CD1c-positive myeloid dendritic cell (primary cell): ENCODE measurements around the gene HYAL2.
"Not testable (repeated sequence)": the region's sequence is repeated elsewhere in the genome, so short reads cannot be mapped to it uniquely, and the experiment has no call there.

Experiments used
- DNase-seq: peaks from one replicate; pipeline ENCODE4 v3.0.0-alpha.2; 2016; ENCODE audit errors: extremely low spot score

The HYAL2 gene

DNA sequence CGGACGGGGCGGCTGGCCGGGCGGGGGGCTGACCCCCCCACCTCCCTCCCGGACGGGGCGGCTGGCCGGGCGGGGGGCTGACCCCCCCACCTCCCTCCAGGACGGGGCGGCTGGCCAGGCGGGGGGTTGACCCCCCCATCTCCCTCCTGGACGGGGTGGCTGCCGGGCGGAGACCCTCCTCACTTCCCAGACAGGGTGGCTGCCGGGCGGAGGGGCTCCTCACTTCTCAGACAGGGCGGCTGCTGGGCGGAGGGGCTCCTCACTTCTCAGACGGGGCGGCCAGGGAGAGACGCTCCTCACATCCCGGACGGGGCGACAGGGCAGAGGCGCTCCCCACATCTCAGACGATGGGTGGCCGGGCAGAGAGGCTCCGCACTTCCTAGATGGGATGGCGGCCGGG, 10.5 kb downstream of the HYAL2 start:
- DNase-seq, result not testable (repeated sequence)

DNA sequence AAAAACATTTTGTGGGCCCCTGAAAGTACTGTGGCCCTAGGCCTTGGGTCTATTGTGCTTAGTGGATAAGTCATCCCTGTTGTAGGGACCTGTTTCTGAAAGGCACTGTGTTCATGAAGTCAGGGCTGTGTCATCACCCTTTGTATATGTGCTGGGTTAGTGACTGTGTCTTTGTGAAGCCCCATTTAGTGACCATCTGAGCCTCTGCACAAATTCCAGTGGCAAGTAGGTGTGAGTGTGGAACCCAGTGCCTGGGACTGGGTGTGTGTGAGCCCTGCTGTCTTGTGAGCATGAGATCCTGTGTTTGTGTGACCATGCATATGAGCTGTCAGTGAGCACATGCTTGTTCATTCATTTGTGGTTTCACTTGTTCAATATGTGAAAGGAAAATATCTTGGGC, 17.9 kb downstream of the HYAL2 start:
- no peak for DNase-seq

DNA sequence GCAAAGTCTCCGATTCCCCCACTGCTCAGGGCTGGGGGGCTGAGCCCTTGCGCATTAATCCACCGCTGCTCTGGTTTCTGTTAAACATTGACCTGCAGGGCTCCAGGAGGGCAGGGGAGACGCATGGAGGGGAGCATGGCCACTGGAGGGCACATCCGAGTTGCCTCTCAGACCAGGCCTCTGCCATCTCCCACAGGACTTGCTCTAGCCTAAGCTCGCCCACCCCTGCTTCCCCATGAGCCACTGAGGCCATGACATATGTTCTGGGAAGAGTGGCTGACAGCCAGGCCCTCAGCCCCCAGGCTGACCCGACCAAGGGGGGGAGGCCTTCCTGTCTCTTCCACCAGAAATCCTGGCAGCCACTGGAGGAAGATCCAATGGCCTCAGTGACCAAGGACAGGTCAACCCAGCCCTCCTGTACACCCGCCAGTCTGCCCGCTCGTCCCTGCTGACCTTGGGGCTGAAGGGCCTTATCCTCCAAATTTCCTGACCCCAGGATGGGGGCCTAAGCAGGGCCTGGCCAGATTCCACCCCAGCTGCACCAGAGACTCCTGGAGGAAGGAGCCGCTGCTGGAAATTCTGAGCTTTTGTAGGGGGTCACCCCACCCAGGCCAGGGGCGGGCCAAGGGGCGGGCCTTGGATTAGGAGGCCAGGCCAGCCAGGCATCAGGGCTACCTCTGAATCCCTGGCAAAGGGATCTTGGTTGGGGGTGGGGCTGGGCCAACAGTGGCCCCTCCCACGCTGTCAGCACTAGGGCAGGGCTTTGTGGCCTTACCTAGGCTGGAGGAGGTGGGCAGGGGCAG, 19.3 kb downstream of the HYAL2 start, which contains the start of gene HYAL1:
Gene HYAL1 (minus strand): TSS at position 562 of the 803 bp plus-strand sequence. CDS start 618 bp downstream, outside the sequence.
- no peak for DNase-seq

DNA sequence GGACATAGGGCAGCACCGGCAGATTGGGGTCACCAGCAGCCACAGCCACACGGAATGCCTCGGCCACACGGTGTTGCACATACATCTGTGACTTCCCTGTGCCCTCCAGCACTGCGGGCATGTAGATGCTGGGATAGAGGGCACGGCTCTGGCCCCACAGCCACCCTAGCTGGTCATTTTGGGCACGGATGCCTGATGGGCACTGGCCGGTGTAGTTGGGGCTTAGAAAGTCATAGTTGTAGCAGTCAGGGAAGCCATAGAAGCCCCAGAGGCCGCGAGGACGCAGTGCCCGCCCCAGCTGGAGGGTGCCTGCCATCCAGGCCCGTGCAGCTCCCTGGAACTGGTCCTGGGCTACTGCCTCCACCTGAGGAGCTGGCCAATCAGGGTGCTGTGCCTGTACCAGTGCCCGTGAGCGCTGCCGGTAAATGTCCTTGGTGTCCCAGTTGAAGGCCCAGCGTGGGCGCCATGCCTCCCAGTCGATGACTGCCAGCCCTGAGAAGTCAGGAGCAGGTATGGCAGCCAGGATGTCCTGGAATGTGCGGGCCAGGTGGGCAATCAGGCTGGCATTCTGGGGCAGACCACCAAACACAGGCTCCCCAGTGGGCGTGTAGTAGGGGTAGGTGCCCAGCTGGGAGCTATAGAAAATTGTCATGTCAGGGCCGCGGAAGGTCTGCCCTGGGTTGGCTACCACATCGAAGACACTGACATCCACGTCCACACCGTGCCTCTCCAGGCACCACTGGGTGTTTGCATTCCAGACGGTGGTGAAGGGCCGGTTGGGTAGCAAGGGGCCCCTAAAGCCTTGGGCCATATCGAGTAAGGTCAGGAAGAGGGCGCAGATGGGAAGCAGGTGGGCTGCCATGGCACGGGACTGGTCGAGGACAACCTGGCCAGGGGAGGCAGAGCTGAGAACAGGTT, 20.2 kb downstream of the HYAL2 start:
- DNase-seq, result no peak

DNA sequence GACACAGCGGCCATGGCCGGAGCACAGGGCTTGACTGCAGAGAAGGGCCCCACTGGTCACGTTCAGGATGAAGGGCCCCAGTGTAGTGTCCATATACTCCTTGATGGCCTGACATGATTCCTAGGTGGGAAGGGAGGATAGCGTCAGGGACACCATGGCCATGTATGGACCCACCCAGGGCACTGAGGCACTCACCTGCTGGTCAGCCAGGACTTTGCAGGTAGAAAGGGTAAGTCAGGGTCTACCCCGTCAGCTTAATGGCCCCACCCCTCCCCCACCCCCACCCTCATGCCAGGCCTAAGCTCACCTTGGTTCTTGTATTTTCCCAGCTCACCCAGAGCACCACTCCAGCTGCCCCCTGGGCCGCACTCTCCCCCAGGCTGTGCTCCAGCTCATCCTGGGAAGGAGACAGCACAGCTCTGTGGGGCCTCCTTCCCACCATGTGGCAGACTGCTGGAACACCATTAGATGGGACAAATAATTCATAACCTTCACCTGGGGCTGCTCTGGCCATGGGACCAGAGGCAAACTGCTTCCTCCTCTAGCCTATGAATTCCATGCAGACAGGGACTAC, 21.8 kb downstream of the HYAL2 start:
- DNase-seq, result no peak

DNA sequence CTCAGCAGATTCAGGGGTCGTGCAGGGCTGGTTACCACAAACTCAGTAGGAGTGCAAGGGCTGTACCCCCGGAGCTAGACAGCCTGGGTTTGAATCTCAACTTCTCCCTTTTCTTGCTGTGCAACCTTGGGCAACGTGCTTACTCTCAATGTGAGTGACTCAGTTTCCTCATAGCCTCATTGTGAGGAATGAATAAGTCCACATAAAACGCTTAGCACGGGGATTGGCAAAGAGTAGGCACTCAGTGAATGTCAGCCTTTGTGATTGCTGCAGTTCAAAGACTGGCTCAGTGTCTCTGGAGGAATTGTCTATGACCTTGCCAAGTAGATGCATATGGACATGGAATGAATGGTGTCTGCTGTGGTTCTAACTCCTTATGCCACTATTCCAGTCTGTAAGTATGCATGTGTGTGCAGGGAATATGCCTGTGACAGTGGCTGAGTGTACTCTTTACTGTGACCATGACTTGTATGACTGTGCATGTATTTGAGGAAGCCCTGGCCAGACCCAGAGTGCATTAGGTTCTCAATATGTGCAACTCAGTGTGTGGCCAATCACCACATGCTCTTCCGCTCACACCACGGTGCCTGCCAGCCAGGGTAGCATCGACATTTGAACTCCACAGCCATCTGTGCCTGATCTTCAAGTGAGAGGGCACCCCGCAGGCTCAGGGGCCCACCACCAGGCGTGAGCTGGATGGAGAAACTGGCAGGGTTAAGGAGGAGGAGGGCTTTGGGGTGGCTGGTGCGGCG, 22.4 kb downstream of the HYAL2 start:
- DNase-seq, result peak; percentile 89

DNA sequence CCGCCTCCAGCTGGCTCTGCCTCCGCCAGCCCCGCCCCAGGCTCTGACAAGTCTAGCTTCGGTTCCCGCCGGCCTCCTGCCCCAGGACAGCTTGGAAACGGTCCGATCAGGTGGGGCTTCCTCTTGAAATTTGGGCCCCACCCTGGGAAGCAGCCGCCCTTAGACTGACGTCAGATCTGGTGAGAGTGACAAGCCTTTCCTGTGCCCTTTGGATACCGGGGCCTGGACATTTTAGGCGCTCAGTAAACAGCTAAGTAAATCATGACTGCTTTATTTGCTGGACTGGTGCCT, 23.0 kb downstream of the HYAL2 start:
- no peak for DNase-seq

DNA sequence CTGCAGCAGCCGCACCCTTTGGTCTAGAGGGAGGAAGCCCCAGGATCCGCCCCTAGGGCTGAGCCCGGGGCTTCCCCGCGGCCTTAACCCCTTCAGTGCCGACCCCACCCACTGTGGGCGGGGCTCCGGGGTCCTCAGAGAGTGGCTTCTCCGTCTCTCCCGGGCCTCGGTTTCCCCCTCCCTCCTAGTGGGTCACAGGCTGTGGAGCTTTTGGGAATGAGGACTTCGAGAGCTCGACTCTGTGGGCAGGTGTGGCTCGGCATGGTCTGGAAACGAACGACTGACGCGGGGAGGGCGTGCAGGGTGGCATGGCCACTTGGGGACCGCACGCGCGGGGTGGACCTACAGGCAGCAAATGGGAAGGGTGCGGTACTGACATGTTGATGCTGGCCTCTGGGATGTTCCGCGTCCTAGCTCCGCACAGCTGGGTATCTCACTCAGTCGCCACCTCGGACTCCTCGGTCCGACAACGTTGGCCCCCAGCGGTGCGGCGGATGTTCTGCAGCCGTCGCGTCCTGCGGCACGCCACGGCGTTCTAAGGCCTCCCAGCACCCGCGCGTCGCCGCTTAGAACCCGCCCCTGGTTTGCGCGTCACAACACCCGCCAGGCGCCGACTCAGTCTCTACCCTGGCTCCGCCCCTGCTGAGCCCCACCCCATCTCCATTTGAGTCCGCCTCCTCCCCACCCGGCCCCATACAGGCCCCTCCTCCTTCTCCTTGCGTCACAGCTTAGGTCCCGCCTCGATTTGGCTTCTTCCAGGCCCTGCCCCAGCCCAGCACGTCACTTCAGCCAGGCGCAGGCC, 23.5 kb downstream of the HYAL2 start, which contains the start of the genes HYAL3 and NAA80:
Gene HYAL3 (minus strand): TSS at position 570 of the 802 bp plus-strand sequence. CDS start 3,803 bp downstream, outside the sequence.
Gene NAA80 (minus strand): TSS at position 570 of the 802 bp plus-strand sequence. CDS start 1,942 bp downstream, outside the sequence.
- peak; percentile 99 for DNase-seq

DNA sequence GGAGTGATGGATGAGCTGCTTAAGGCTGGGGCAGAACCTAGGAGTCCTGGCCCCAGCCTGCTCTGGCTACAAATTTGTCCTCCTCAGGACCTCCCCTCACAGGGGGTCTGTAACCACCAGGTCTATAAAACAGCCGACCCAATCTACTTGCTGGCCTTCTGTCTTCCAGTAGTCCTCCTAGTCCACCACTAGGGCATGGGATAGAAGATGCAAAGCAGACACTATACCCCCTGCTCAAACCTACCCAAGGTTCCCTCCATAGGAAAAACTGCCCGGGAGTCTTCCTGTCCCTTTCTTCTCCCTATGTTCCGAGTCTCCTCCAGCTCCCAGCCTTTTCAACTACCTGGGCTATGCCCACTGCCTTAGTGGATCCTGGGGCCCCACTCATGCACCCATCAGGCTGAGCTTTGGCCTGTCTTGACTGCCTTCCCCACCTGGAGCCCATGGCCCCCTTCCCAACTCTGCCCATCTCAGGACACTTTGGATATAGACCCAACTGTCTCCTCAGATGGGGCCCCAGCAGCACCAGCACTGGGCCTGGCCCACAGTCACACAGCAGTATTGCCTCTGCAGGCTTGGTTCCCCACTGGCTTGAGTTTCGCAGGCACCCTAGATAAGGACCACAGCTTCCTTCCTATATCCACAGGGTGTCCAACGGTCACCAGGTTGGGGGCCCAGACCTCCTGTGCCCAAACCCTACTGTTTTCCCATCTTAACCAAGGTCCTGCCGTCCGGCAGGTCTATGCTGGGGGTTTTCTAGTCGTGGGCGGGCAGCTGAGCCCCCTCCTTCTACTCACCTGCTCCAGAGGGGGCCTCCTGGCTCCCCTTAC, 24.4 kb downstream of the HYAL2 start:
- DNase-seq, result no peak

DNA sequence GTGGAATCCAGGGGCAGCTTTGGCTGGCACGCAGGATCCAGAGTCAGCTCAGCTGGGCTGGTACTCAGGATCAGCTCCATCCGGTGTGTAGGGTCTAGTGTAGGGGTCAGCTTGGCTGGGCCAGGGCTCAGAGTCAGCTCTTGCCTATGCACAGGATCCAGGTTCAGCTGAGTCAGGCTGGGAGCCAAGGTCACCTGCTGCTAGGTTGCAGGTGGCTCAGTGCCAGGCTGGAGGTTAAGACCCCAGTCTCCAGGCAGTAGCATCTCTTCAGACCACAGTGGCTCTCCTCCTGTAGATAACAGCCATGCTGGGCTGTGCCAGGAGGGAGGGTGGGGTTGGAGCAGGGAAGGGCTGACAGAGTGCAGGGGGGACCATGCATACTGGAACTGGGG, 25.2 kb downstream of the HYAL2 start:
- no peak for DNase-seq

DNA sequence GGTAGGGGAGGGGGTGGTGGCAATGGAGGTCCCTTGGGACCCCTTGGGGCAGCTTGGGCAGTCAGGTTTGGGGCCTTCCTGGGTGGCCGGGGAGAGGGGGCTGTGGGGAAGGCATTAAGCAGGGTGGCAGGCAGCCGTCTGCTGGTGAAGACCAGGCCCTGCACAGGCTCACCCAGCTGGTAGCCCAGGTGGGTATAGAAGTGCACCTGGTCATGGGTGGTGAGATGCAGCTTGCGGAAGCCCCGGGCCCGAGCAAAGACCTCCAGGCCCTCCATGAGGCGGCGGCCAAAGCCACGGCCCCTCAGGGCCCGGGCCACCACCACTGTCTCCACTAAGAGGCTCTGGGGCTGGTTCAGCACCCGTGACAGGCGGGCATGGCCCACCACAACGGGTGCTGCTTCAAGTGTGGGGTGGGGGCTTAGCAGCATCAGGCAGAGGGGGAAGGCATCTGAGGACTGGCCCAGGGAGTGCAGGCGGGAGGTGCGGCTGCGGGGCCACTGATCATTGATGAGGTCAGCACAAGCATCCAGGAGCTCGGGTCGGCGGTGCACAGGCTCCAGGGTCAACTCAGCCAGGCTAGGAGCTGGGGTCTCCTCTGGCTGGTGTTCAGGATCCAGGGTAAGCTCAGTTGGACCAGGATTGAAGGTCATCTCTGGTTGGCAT, 25.7 kb downstream of the HYAL2 start:
- DNase-seq, result no peak

DNA sequence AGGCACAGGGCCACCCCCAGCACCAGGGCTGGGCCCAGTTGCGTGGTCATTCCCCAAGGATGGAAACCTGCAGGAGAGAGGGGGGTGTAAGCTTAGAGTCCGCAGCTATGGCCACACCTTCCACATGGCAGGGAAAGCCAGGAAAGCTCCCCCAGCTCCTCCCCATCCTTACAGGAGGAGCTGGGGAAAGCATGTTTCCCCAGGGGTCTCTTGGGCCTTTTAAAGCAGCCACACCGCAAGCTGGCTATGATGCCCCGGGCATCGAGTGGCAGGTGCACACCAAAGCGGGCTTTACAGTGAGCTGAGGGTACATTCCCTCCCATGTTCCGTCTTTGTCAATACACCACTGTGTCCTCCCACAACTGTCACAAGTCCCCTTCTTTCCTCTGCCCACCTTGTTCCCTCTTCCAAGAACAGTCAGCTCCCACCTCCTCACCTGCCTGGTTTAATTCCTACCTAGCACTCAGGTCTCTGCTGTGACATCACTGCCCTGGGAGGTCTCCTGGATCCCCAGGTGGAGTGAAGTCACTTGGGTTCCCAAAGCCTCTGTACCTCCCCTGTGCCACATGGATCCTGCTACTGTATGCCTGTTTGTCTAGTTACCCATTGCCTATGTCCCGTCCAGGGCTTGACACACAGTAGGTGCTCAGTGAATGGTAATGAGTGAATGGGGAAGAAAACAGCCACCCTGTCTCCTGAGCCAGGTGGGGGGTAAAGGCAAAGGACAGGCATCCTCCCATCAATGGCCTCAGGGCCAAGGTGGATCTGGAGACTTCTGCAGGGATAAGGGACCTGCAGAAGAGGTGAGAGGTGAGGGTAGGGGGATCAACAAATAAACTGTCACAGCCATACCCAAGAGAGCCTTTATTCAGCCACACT, 26.8 kb downstream of the HYAL2 start:
- no peak for DNase-seq

DNA sequence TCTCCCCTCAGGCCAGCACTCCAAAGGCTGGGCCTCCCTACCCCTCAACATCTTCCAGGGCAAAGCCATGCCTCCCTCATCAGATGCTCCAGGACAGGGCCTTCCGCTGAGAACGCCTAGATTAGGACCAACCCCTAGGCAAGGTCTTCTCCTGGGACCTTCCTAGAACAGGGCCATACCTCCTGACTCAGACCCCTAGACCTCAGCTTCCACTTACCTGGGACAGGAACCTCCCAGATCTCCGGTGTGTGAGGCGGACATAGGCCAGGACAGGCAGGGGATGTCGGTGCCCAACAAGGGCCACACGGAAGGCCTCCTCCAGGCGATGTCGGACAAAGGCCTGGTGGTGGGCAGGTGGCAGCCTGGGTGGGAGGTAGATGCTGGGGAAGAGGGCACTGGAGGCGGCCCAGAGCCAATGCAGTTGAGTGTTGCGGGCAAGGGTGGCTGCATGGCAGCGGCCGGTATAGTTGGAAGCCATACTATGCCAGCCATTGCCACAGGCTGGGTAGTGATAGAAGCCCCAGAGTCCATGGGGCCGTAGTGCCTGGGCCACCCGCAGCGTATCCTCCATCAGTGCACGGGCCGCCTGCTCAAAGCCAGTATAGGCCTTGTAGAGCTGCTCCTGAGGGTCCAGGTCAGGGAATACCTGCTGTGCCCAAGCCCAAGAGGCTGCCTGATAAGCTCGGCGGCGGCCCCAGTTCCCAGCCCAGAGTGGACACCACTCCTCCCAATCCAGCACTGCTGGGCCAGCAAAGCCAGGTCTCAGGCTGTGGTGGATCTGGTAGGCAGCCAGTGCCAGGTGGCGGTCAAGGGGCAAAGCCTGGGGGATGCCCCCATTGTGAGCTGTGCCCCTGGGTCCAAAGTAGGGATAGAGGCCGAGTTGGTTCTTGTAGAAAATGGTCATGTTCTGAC, 27.8 kb downstream of the HYAL2 start:
- DNase-seq, result no peak

DNA sequence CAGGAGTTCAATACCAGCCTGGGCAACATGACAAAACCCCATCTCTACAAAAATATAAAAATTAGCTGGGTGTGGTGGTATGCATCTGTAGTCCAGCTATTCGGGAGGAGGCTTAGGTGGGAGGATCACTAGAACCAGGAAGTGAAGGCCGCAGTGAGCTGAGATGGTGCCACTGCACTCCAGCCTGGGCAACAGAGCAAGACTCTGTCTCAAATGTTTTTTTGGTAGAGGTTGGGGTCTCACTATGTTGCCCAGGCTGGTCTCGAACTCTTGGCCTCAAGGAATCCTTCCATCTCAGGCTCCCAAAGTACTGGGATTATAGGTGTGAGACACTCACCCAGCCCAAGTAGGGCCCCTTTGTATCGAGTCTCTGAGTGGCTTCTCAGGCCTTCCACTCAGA, 28.5 kb downstream of the HYAL2 start:
- no peak for DNase-seq

DNA sequence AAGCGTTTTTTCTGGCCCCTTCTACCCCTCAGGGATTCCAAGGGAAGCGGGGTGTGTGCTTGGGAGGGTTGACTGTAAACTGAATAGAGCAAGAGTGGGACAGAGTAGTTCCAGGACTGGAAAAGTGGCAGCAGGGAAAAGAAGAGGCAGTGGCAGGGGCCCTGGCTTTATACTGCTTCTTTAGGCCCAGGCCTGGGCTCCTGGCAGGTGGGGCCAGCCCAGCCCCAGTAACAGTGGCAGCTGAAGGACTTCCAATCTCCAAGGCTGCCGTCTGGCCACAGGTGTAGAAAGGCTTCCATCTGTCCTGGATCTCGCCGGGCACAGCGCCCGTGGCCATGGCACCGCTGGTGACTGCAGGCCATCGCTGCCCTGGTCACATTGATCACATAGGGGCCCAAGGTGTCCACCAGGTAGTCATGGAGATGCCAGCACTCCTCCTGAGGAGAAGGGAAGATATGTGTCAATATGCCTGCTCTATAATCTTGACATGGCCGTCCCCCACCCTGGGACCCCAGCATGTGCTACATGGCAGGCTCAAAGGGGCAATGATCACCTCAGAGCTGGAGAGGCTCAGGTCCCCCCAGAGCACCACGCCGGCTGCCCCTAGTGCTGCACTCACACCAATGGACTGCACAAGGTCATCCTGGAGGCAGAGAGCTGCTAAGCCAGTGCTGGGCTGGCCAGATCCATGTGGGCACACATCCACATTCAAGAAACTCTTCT, 29.3 kb downstream of the HYAL2 start:
- no peak for DNase-seq
